K562 (cell line): ENCODE results near the gene BTF3L4. TPM values are rescaled to one million over a fixed set of nuclear protein-coding genes. Genes with fewer than 3 reads are reported as not detected.

Experiments used
- POLR2AphosphoS2 ChIP-seq: IDR thresholded peaks from 2 replicates; pipeline ENCODE4 v1.6.1; 2012; ENCODE audit warnings: low read length, improper control_type of control experiment
- RCOR1 ChIP-seq, 2 experiments: IDR thresholded peaks; 2 replicates each; pipeline ENCODE4 v1.6.1; 2012; ENCODE audit warnings: low read depth in 2 of 2, low read length in 2 of 2, borderline replicate concordance in 1 of 2, improper control_type of control experiment in 1 of 2
- SAP30 ChIP-seq: fragments of 200-600 bp; sonication (generic); IDR thresholded peaks from 2 replicates; pipeline ENCODE4 v1.6.1; 2012; ENCODE audit warnings: borderline replicate concordance, low read depth, mild to moderate bottlenecking, moderate library complexity, low read length, control low read depth, inconsistent platforms; ENCODE audit not compliant: insufficient read depth, poor library complexity, severe bottlenecking
- SMAD2 ChIP-seq: fragments of 150-350 bp; IDR thresholded peaks from 2 replicates; pipeline ENCODE4 v1.6.1; 2014; ENCODE audit warnings: low read depth, mild to moderate bottlenecking, low read length
- SMAD4 ChIP-seq: fragments of 250-450 bp; sonication (Bioruptor Pico); conservative IDR thresholded peaks from 2 replicates; pipeline ENCODE4 v1.8.0; 2021; ENCODE audit warnings: inconsistent platforms, mild to moderate bottlenecking, moderate library complexity
- TAF7 ChIP-seq: fragments of 450-650 bp; IDR thresholded peaks from 2 replicates; pipeline ENCODE4 v1.6.1; 2016; ENCODE audit warnings: missing genetic modification characterization, missing compliant biosample characterization
- ZBTB7A ChIP-seq: IDR thresholded peaks from 2 replicates; pipeline ENCODE4 v1.6.1; 2011; ENCODE audit warnings: low read depth, mild to moderate bottlenecking, low read length, moderate library complexity, borderline replicate concordance; ENCODE audit not compliant: control insufficient read depth
- ZC3H4 ChIP-seq: sonication (generic); formaldehyde crosslinking; IDR thresholded peaks from 2 replicates; pipeline ENCODE4 v1.9.0; 2021; ENCODE audit warnings: missing genetic modification reagents, borderline replicate concordance
- ZFP1 ChIP-seq: fragments of 450-650 bp; formaldehyde crosslinking; IDR thresholded peaks from 2 replicates; pipeline ENCODE4 v1.4.0; 2020; ENCODE audit warnings: mild to moderate bottlenecking, mixed read lengths
- ZNF586 ChIP-seq: fragments of 450-650 bp; formaldehyde crosslinking; conservative IDR thresholded peaks from 2 replicates; pipeline ENCODE4 v1.4.0; 2020; ENCODE audit warnings: mild to moderate bottlenecking, moderate library complexity
- ZNF76 ChIP-seq: fragments of 250-450 bp; sonication (Bioruptor Pico); IDR thresholded peaks from 2 replicates; pipeline ENCODE4 v1.4.0; 2020; ENCODE audit warnings: mild to moderate bottlenecking, moderate library complexity, borderline replicate concordance
- polyA plus RNA-seq, 8 experiments: library from polyadenylated mRNA; depleted of rRNA in 4 of 8; stranded (reverse) in 5 of 8; unstranded in 3 of 8; fragments of >200 nt; fragmentation: Nextera tagmentation in 2 of 8; fragmentation: Illumina TruSeq in 1 of 8; extraction: Ambion mirVana in 2 of 8; extraction: Trizol in 1 of 8; gene quantifications; 2 replicates each; pipeline versions ENCODE4 v1.2.1 to v1.2.3, GENCODE V29; 2011 to 2014; ENCODE audit warnings: inconsistent platforms in 1 of 8, missing spikeins in 1 of 8
- total RNA-seq, 7 experiments: library from RNA; depleted of rRNA in 6 of 7; stranded (reverse); fragments of >200 nt in 6 of 7; fragmentation: Illumina TruSeq in 2 of 7; extraction: Trizol in 2 of 7; gene quantifications; 2 replicates each; pipeline versions ENCODE4 v1.2.1 to v1.2.3, GENCODE V29; 2011 to 2021; ENCODE audit warnings: low replicate concordance in 1 of 7
- TF ChIP-seq, protein P1 (sequence below), 2 experiments: fragments of 200-800 bp in 1 of 2; sonication (Bioruptor generic) in 1 of 2; sonication (generic) in 1 of 2; formaldehyde crosslinking in 1 of 2; IDR thresholded peaks in 1 of 2; conservative IDR thresholded peaks in 1 of 2; 2 replicates each; pipeline versions ENCODE4 v1.5.0 to v1.6.1; 2016 to 2020; ENCODE audit warnings: missing compliant biosample characterization in 1 of 2, missing genetic modification characterization in 1 of 2, missing genetic modification reagents in 1 of 2
- TF ChIP-seq, protein P2 (sequence below): fragments of 250-450 bp; sonication (Bioruptor Pico); IDR thresholded peaks from 2 replicates; pipeline ENCODE4 v1.5.0; 2021; ENCODE audit warnings: mild to moderate bottlenecking, moderate library complexity
- TF ChIP-seq, protein P3 (sequence below): fragments of 450-650 bp; IDR thresholded peaks from 2 replicates; pipeline ENCODE4 v1.7.0; 2016; ENCODE audit warnings: borderline replicate concordance
- TF ChIP-seq, protein P4 (sequence below), 2 experiments: fragments of 450-650 bp; conservative IDR thresholded peaks; 2 replicates each; pipeline ENCODE4 v1.6.1; 2017; ENCODE audit warnings: mild to moderate bottlenecking in 2 of 2, moderate library complexity in 2 of 2

The BTF3L4 gene
- total and polyA plus RNA-seq, 9 of the 15 experiments (the other 6 are each of a cell fraction or from before 2014, with no cell fraction given): 40.1 to 106 (median 88.8) TPM

DNA sequence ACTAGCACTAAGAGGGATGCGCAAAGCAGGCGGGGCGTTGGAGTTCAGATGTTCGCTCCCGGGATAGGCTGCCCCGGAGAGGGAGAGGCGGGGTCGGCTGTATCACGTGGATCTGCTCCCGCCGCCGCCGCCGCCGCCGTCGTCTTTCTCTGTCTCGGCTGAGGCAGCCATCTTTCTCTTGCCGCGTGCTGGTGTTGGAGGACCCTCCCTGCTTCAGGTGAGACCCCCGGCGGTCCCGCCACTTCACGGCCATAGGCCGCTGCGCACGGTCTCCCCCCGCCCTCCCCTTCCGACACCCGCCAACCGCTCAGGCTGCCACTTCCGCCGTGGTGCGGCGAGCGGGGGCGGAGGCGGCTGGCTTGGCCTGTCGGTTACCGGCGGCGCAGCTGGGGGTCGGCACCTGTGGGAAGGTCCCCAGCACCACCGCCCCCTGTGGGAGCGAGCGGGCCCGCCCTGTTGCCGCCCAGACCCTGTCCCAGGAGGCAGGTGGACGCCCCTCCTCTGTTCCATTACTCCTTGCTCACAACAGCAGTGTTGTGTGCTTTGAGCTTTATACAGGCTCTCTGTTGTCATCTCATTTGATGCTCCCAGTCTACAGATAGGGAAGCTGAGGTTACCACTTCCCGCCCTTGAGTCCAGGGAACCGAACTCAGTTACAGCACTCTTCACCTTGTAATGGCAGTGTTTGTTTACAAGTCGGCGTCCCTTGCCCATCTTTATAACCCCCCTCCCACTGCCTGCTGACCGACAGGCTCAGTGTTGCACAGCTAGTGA, at the start of gene BTF3L4 (continued):
- TF ChIP-seq ZNF76 (CRISPR knock-in tag) (no peak), ZBTB7A (peak; percentile 98), SMAD2 (no peak), ZC3H4 (CRISPR knock-in tag) (no peak), ZNF586 (CRISPR knock-in tag) (no peak), SMAD4 (CRISPR knock-in tag) (peak; percentile 76), ZFP1 (CRISPR knock-in tag) (no peak), TAF7 (tag) (peak; percentile 89), POLR2AphosphoS2 (no peak), RCOR1 (IDR thresholded peaks at IDR 0.05; ENCODE audit: borderline replicate concordance in 1 of 2, low read depth in 2 of 2, low read length in 2 of 2) (peak; percentile 77 to 92; a peak in 3 of 4 replicates), SAP30 (peak; percentile 93)
- TF ChIP-seq, protein P1, sequence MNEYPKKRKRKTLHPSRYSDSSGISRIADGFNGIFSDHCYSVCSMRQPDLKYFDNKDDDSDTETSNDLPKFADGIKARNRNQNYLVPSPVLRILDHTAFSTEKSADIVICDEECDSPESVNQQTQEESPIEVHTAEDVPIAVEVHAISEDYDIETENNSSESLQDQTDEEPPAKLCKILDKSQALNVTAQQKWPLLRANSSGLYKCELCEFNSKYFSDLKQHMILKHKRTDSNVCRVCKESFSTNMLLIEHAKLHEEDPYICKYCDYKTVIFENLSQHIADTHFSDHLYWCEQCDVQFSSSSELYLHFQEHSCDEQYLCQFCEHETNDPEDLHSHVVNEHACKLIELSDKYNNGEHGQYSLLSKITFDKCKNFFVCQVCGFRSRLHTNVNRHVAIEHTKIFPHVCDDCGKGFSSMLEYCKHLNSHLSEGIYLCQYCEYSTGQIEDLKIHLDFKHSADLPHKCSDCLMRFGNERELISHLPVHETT (CRISPR knock-in tag; conservative IDR thresholded peaks at IDR 0.05 in 1 of 2, IDR thresholded peaks at IDR 0.05 in 1 of 2): peak in 1 of 2 experiments; percentile 93; a peak in 2 of 4 replicates
- TF ChIP-seq, protein P2, sequence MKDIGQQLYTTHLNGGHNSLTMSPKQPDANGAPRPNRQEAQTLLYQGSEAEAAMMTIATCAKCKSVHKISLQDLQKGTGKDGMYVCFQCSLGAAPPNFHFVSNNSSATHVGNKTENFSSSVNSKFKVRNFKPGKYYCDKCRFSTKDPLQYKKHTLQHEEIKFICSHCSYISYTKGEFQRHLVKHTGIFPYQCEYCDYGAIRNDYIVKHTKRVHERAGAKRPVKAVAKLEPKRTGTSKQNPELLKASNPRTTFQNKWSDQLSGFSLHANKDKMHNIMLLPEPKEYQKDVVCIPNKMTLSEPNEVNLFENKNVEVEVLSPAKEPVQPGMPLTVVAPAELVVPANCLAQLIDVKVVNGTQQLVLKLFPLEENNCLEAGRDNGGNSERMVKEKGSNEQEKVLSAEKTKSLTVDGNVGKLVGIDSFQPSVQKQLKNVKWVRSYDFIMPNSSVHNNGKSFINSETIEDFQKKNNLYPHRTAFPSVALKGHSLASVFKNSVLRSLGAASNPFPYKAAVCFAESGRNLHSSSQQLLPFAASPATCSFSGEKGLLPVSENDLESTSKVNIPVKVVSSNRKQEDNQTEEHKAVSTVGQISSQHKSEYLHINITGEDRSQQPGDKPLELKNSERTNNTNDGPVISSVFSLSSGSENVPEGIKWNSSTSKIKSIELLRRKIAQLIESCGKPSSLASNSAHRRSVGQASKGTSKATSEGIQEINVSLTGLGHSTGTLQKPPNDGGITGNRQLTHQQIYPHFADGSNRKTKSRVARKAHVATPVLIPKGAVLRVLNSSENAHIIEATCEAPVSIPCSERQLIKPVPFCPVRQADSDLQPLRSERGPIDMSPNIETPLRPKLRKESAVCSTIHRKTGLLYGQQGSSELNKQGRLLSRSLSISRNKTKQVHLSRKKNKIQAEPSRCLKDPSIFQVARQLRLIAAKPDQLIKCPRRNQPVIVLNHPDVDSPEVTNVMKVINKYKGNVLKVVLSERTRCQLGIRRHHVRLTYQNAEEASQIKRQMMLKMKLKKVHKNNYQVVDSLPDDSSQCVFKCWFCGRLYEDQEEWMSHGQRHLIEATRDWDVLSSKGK (CRISPR knock-in tag): no peak
- TF ChIP-seq, protein P3, sequence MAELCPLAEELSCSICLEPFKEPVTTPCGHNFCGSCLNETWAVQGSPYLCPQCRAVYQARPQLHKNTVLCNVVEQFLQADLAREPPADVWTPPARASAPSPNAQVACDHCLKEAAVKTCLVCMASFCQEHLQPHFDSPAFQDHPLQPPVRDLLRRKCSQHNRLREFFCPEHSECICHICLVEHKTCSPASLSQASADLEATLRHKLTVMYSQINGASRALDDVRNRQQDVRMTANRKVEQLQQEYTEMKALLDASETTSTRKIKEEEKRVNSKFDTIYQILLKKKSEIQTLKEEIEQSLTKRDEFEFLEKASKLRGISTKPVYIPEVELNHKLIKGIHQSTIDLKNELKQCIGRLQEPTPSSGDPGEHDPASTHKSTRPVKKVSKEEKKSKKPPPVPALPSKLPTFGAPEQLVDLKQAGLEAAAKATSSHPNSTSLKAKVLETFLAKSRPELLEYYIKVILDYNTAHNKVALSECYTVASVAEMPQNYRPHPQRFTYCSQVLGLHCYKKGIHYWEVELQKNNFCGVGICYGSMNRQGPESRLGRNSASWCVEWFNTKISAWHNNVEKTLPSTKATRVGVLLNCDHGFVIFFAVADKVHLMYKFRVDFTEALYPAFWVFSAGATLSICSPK: no peak
- TF ChIP-seq, protein P4, sequence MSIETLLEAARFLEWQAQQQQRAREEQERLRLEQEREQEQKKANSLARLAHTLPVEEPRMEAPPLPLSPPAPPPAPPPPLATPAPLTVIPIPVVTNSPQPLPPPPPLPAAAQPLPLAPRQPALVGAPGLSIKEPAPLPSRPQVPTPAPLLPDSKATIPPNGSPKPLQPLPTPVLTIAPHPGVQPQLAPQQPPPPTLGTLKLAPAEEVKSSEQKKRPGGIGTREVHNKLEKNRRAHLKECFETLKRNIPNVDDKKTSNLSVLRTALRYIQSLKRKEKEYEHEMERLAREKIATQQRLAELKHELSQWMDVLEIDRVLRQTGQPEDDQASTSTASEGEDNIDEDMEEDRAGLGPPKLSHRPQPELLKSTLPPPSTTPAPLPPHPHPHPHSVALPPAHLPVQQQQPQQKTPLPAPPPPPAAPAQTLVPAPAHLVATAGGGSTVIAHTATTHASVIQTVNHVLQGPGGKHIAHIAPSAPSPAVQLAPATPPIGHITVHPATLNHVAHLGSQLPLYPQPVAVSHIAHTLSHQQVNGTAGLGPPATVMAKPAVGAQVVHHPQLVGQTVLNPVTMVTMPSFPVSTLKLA (conservative IDR thresholded peaks at IDR 0.05): peak; percentile 95 to 98
